Heart right ventricle (tissue), 16 donors: Measurements from ENCODE around the gene CAPN2. TPM values are rescaled to one million over a fixed set of nuclear protein-coding genes. Genes with fewer than 3 reads are reported as not detected.
A peak's percentile ranks its signal among the peaks of the same experiment; 100 is the strongest.

ENCODE experiments used
- ATAC-seq, 8 donors: fragments of 200-7000 bp; cut with Tn5 transposase; one replicate each; pipeline ENCODE4 v1.9.1; 2020; ENCODE audit warnings: mild to moderate bottlenecking in 8 of 8, moderate library complexity in 8 of 8, moderate number of reproducible peaks in 1 of 8
- DNase-seq, 2 donors: peaks; one replicate each; pipeline ENCODE4 v3.0.0-alpha.2; 2020
- H3K27ac ChIP-seq, 10 donors: fragments of 200-600 bp; sonication (generic) in 2 of 10; one replicate each; pipeline versions ENCODE4 v1.5.0 to v1.8.0; 2020 to 2022; ENCODE audit warnings: mild to moderate bottlenecking in 3 of 10
- H3K27me3 ChIP-seq, 7 donors: fragments of 200-600 bp; one replicate each; pipeline ENCODE4 v1.8.0; 2021 to 2022; ENCODE audit warnings: mild to moderate bottlenecking in 2 of 7
- H3K36me3 ChIP-seq, 9 donors: fragments of 200-600 bp; sonication (generic) in 1 of 9; one replicate each; pipeline versions ENCODE4 v1.5.0 to v1.8.0; 2020 to 2022; ENCODE audit warnings: mild to moderate bottlenecking in 2 of 9
- H3K4me1 ChIP-seq, 9 donors: fragments of 200-600 bp; sonication (generic) in 1 of 9; one replicate each; pipeline versions ENCODE4 v1.5.0 to v1.8.0; 2020 to 2022; ENCODE audit warnings: mild to moderate bottlenecking in 4 of 9
- H3K4me3 ChIP-seq, 10 donors: fragments of 200-600 bp; sonication (generic) in 2 of 10; one replicate each; pipeline versions ENCODE4 v1.5.0 to v1.8.0; 2020 to 2022; ENCODE audit warnings: mild to moderate bottlenecking in 7 of 10, moderate library complexity in 2 of 10
- H3K9me3 ChIP-seq, 11 donors: fragments of 200-600 bp in 10 of 11; sonication (generic) in 2 of 11; one replicate each; pipeline versions ENCODE4 v1.5.0 to v1.8.0; 2013 to 2022; ENCODE audit warnings: mild to moderate bottlenecking in 2 of 11, control low read depth in 1 of 11, moderate library complexity in 1 of 11
- CTCF ChIP-seq, 9 donors: fragments of 200-600 bp; sonication (generic) in 2 of 9; IDR thresholded peaks; one replicate each; pipeline versions ENCODE4 v1.5.0 to v1.8.0; 2021 to 2022; ENCODE audit warnings: antibody characterized with exemption in 9 of 9, mild to moderate bottlenecking in 5 of 9, moderate library complexity in 1 of 9
- WGBS, 2 donors: extraction: QIAGEN DNeasy Blood & Tissue Kit; methylation state at CpG; one replicate each; pipeline ENCODE4 v1.1.7; 2013; ENCODE audit warnings: inconsistent platforms in 1 of 2; 5-methylcytosine and 5-hydroxymethylcytosine counted together
- intact Hi-C, 10 donors: fragments of 100-400 bp; cut with DNase I; formaldehyde crosslinking; loops; one replicate each; pipeline versions ENCODE4 v1.11.1 to v1.14.2; 2022
- polyA plus RNA-seq, 2 donors: library from polyadenylated mRNA; stranded (reverse); fragments of 200-250 nt; gene quantifications; one replicate each; pipeline ENCODE4 v1.2.3, GENCODE V29; 2013
- total RNA-seq, 10 donors: library from RNA; stranded (reverse); fragmentation: NEBNext Ultra II Directional in 3 of 10; extraction: Animal tissue kit (Norgen Biotek cat#: 25700) in 3 of 10; gene quantifications; one replicate each; pipeline versions ENCODE4 v1.2.1 to v1.2.4, GENCODE V29; 2021 to 2023
- donor health status: Arrhythmogenic right ventricular cardiomyopathy.
- donor health status: ischemic (EF 13 %, LVEDD 7.1; RV severe dilation, severe dysfunction).
- donor health status: healthy with polysubstance abuse.
- donor health status: DM: no; HTN: yes; CAD: no.
- donor health status: DM: no; HTN: no; CAD: no.
- donor health status: ischemic (EF 25% LVEDD 6.9; RV normal size, moderate dysfunction).
- donor health status: ischemic (EF 25% LVEDD 5.7; RV mildly dilated, moderate dysfunction).
- donor health status: healthy.
- donor health status: DM: yes; HTN: yes; CAD: no.
- donor health status: Ischemic cardiomyopathy.
- donor health status: ischemic (EF 35%, LVEDD 5.7; RV mildly dilated, moderate dysfunction).
- donor health status: nonischemic (EF 11% LVEDD 7.7; RV severe dilation, severe dysfunction).
- donor health status: DM: yes; HTN: yes; CAD: no.
- donor health status: PGD.
- donor health status: ischemic (EF 29% LVEDD 5.4; RV normal size, mild dysfunction).
- donor health status: nonischemic (EF 23%, LVEDD 6.1; RV moderate dilation, normal function).

CAPN2 gene
- total and polyA plus RNA-seq, 12 donors: 62.4 to 107 (median 77.6) TPM

- 66 to 72% methylated on average over 5 of the region's 5 CpGs for WGBS, 2 donors
- Histone ChIP-seq H3K27ac (no peak overlapping the region), H3K4me3 (no peak overlapping the region), H3K4me1 (peaks cover 0 to 18% (median 0%) of the 10 kb centered on the region in 9 donors), H3K36me3 (no peaks in the 10 kb centered on the region), H3K27me3 (no peaks in the 10 kb centered on the region), H3K9me3 (no peaks in the 10 kb centered on the region)
- ATAC-seq (no peak), DNase-seq (no peak)
- intact Hi-C loops: loop anchor here in 5 of 10 donors (5.0 to 10.0 kb wide), 6 partner anchors 51 to 639 kb away; partner anchors contain the start of gene NVL (in 2 of the 5)
- TF ChIP-seq CTCF (IDR thresholded peaks at IDR 0.05): no peak
Measured at GRCh38 chr1:223695941-223696340, 16.4 kb upstream of the CAPN2 start.

GRCh38 chr1:223700388-223700918 lies 11.9 kb upstream of the CAPN2 start:
- ATAC-seq: no peak
- no peak for TF ChIP-seq CTCF (IDR thresholded peaks at IDR 0.05)
- intact Hi-C loops: loop anchor here in 4 of 10 donors (10.0 kb wide), 3 partner anchors 144 to 634 kb away; partner anchors contain the start of genes TP53BP2 (in 2 of the 4) and NVL (in 1 of the 4)
- no peaks in the 10 kb centered on the region for H3K27me3 ChIP-seq
- peaks cover 4 to 37% (median 12%) of the 10 kb centered on the region in 9 donors for H3K4me1 ChIP-seq
- peak overlapping the region in 4 of 10 donors; percentile 23 to 76 (median 34) for H3K27ac ChIP-seq
- no peaks in the 10 kb centered on the region for H3K9me3 ChIP-seq
- WGBS, 2 donors: 75 to 94% methylated on average over 5 of the region's 5 CpGs
- no peak overlapping the region for H3K4me3 ChIP-seq
- no peak for DNase-seq
- no peaks in the 10 kb centered on the region for H3K36me3 ChIP-seq

- TF ChIP-seq CTCF (IDR thresholded peaks at IDR 0.05): no peak
- Histone ChIP-seq H3K36me3 (no peaks in the 10 kb centered on the region), H3K27ac (peak overlapping the region in 6 of 10 donors; percentile 11 to 76 (median 28)), H3K9me3 (no peaks in the 10 kb centered on the region), H3K4me3 (no peak overlapping the region), H3K4me1 (peaks cover 4 to 43% (median 18%) of the 10 kb centered on the region in 9 donors), H3K27me3 (no peaks in the 10 kb centered on the region)
- 66 to 76% methylated on average over 8 of the region's 8 CpGs for WGBS, 2 donors
- intact Hi-C loops: loop anchor here in 4 of 10 donors (10.0 kb wide), 3 partner anchors 144 to 634 kb away; partner anchors contain the start of genes TP53BP2 (in 2 of the 4) and NVL (in 1 of the 4)
- ATAC-seq: peak in 4 of 8 donors; percentile 10 to 48 (median 35)
- DNase-seq: no peak
Measured at GRCh38 chr1:223700942-223701637, 11.2 kb upstream of the CAPN2 start.

GRCh38 chr1:223702735-223703667 lies 9.3 kb upstream of the CAPN2 start:
- H3K36me3 ChIP-seq: no peaks in the 10 kb centered on the region
- ATAC-seq (no peak), DNase-seq (no peak)
- WGBS, 2 donors: 94 to 97% methylated on average over 4 of the region's 4 CpGs
- no peak overlapping the region for H3K27ac ChIP-seq
- no peak overlapping the region for H3K4me3 ChIP-seq
- H3K9me3 ChIP-seq: no peaks in the 10 kb centered on the region
- intact Hi-C loops: loop anchor here in 4 of 10 donors (10.0 kb wide), 3 partner anchors 142 to 632 kb away; partner anchors contain the start of genes TP53BP2 (in 2 of the 4) and NVL (in 1 of the 4)
- no peaks in the 10 kb centered on the region for H3K27me3 ChIP-seq
- no peak for TF ChIP-seq CTCF (IDR thresholded peaks at IDR 0.05)
- H3K4me1 ChIP-seq: peaks cover 10 to 62% (median 37%) of the 10 kb centered on the region in 9 donors
